Endothelial cell of hepatic sinusoid (primary cell): ENCODE results near the gene FUT4.
"Not testable (repeated sequence)": the region's sequence is repeated elsewhere in the genome, so short reads cannot be mapped to it uniquely, and the experiment has no call there.

Source experiments
- in situ Hi-C: cut with HindIII; loops from 2 replicates; pipeline ENCODE4 v1.10.0; 2017; ENCODE audit warnings: low sequenced_read_pairs

The FUT4 gene

GRCh38 chr11:94543695-94544645 lies at the start of gene FUT4:
Gene FUT4 (plus strand): TSS chr11:94543921. CDS start chr11:94544134, 213 bp downstream.
- in situ Hi-C loops = no loop called here

- in situ Hi-C loops = no loop called here
Measured at GRCh38 chr11:94494126-94494680, 49.5 kb upstream of the FUT4 start.

GRCh38 chr11:94500181-94500580 lies 43.5 kb upstream of the FUT4 start:
- in situ Hi-C loops = no loop called here

- in situ Hi-C loops = no loop called here
Measured at GRCh38 chr11:94501522-94501921, 42.2 kb upstream of the FUT4 start.

GRCh38 chr11:94504689-94505293 lies 38.9 kb upstream of the FUT4 start:
- in situ Hi-C loops = no loop called here

GRCh38 chr11:94506513-94506912 lies 37.2 kb upstream of the FUT4 start:
- in situ Hi-C loops = not testable (repeated sequence)

GRCh38 chr11:94507485-94507884 lies 36.2 kb upstream of the FUT4 start:
- in situ Hi-C loops = no loop called here

- in situ Hi-C loops = no loop called here
Measured at GRCh38 chr11:94511932-94512781, 31.6 kb upstream of the FUT4 start, which contains the start of gene C11orf97. Gene C11orf97 (plus strand): TSS chr11:94512461. CDS start chr11:94512529, 68 bp downstream.

- in situ Hi-C loops = no loop called here
Measured at GRCh38 chr11:94513091-94513490, 30.6 kb upstream of the FUT4 start.

GRCh38 chr11:94515398-94515797 lies 28.3 kb upstream of the FUT4 start:
- in situ Hi-C loops = no loop called here

- in situ Hi-C loops = no loop called here
Measured at GRCh38 chr11:94516725-94517124, 27.0 kb upstream of the FUT4 start.

- in situ Hi-C loops = no loop called here
Measured at GRCh38 chr11:94518300-94518699, 25.4 kb upstream of the FUT4 start.

- in situ Hi-C loops = no loop called here
Measured at GRCh38 chr11:94519478-94520084, 24.1 kb upstream of the FUT4 start.

- in situ Hi-C loops = no loop called here
Measured at GRCh38 chr11:94521684-94522083, 22.0 kb upstream of the FUT4 start.

GRCh38 chr11:94524341-94524740 lies 19.4 kb upstream of the FUT4 start:
- in situ Hi-C loops = no loop called here

GRCh38 chr11:94525546-94526324 lies 18.0 kb upstream of the FUT4 start:
- in situ Hi-C loops = no loop called here

GRCh38 chr11:94526645-94527438 lies 16.9 kb upstream of the FUT4 start:
- in situ Hi-C loops = no loop called here

GRCh38 chr11:94528551-94528950 lies 15.2 kb upstream of the FUT4 start:
- in situ Hi-C loops = no loop called here

GRCh38 chr11:94532211-94532610 lies 11.5 kb upstream of the FUT4 start:
- in situ Hi-C loops = loop anchor here (5.0 kb wide), 1 partner anchor 50 kb away; no protein-coding TSS in a partner anchor
